ENCODE results near the gene ASXL1. TPM values are rescaled to one million over a fixed set of nuclear protein-coding genes. Genes with fewer than 3 reads are reported as not detected.

Gene ASXL1
- total and polyA plus RNA-seq, 9 of the 15 experiments (the other 6 are each of a cell fraction or from before 2014, with no cell fraction given) = 6.5 to 65.3 (median 32.3) TPM

DNA sequence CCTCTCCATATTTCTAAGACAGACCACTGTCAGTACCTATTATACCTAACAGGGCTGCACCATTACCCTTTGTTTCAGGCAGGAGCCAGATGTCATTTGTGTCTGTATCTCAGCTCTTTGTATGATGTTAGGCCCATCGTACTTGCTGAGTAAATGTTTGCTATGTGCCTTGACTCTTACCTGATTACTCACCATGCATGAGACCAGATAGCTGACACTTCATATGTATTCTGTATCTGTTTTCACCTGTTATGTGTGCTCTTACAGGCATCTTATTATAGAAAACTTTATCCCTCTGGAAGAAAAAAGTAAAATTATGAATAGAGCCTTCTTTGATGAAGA is 31.7 kb upstream of the ASXL1 start:
- FAIRE-seq = no peak
- H3K4me3 ChIP-seq = no peak overlapping the region
- H3K9me1 ChIP-seq (ENCODE audit: control insufficient read depth, insufficient read depth, low read length) = no peaks in the 10 kb centered on the region
- 0% methylated on average over 1 of the region's 1 CpG for WGBS (ENCODE audit: insufficient coverage, low coverage, missing lambda C conversion rate)
- in situ Hi-C loops (cut with MboI) = no loop called here
- H3K4me1 ChIP-seq (replicated peaks in 1 of 2; ENCODE audit: control insufficient read depth in 2 of 2, insufficient read depth in 2 of 2, low read length in 2 of 2) = peaks cover 11 to 21% of the 10 kb centered on the region in 2 experiments
- H2AFZ ChIP-seq (ENCODE audit: low read depth, low read length) = no peak overlapping the region
- ChIA-PET POLR2A (interaction anchor here (0.7 to 0.8 kb wide), 2 partner anchors 22 to 495 kb away, joined by 4 to 5 read pairs; no protein-coding TSS in a partner anchor), CTCF (ENCODE audit: low intra/inter-chr PET ratio) (no interaction called here)
- no peak overlapping the region for H3K4me2 ChIP-seq (ENCODE audit: insufficient read depth, low read length)
- no peaks in the 10 kb centered on the region for H3K79me2 ChIP-seq (ENCODE audit: control insufficient read depth, insufficient read depth, low read length)
- ATAC-seq = peak; percentile 70
- H4K20me1 ChIP-seq (replicated peaks; ENCODE audit: control insufficient read depth, insufficient read depth, low read length) = no peaks in the 10 kb centered on the region
- H3K9ac ChIP-seq (ENCODE audit: insufficient read depth in 1 of 2, low read depth in 2 of 2, low read length in 2 of 2) = no peak overlapping the region
- intact Hi-C loops (cut with micrococcal nuclease) = no loop called here
- no peaks in the 10 kb centered on the region for H3K9me3 ChIP-seq (replicated peaks; ENCODE audit: control insufficient read depth, insufficient read depth, low read depth, low read length)
- peak in 1 of 4 experiments; percentile 20 for DNase-seq (ENCODE audit: extremely low read depth in 1 of 4, low spot score in 3 of 4)
- H3K36me3 ChIP-seq (ENCODE audit: control insufficient read depth, insufficient read depth, low read length) = peaks cover 14% of the 10 kb centered on the region; the same call in 2 of the 3 replicates
- peak overlapping the region; percentile 55 for H3K27ac ChIP-seq (ENCODE audit: extremely low read depth, low read depth, low read length)
- no peaks in the 10 kb centered on the region for H3K27me3 ChIP-seq (ENCODE audit: control insufficient read depth in 2 of 2, insufficient read depth in 2 of 2, low read length in 2 of 2)
- BruUV-seq (replicated peaks) = no TSS peak
- TF ChIP-seq PHB (CRISPR knock-in tag; IDR thresholded peaks at IDR 0.05) (no peak), TEAD2 (tag; IDR thresholded peaks at IDR 0.05) (no peak), ZBTB49 (CRISPR knock-in tag; IDR thresholded peaks at IDR 0.05; ENCODE audit: borderline replicate concordance) (no peak), HDAC8 (tag; IDR thresholded peaks at IDR 0.05) (no peak), ZNF561 (CRISPR knock-in tag; conservative IDR thresholded peaks at IDR 0.05) (no peak), CSDE1 (IDR thresholded peaks at IDR 0.05) (no peak), SMAD2 (IDR thresholded peaks at IDR 0.05; ENCODE audit: low read depth, low read length) (no peak)
- TF ChIP-seq, protein P1, sequence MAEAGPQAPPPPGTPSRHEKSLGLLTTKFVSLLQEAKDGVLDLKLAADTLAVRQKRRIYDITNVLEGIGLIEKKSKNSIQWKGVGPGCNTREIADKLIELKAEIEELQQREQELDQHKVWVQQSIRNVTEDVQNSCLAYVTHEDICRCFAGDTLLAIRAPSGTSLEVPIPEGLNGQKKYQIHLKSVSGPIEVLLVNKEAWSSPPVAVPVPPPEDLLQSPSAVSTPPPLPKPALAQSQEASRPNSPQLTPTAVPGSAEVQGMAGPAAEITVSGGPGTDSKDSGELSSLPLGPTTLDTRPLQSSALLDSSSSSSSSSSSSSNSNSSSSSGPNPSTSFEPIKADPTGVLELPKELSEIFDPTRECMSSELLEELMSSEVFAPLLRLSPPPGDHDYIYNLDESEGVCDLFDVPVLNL (CRISPR knock-in tag; IDR thresholded peaks at IDR 0.05; ENCODE audit: low read depth) = no peak
- TF ChIP-seq, protein P2, sequence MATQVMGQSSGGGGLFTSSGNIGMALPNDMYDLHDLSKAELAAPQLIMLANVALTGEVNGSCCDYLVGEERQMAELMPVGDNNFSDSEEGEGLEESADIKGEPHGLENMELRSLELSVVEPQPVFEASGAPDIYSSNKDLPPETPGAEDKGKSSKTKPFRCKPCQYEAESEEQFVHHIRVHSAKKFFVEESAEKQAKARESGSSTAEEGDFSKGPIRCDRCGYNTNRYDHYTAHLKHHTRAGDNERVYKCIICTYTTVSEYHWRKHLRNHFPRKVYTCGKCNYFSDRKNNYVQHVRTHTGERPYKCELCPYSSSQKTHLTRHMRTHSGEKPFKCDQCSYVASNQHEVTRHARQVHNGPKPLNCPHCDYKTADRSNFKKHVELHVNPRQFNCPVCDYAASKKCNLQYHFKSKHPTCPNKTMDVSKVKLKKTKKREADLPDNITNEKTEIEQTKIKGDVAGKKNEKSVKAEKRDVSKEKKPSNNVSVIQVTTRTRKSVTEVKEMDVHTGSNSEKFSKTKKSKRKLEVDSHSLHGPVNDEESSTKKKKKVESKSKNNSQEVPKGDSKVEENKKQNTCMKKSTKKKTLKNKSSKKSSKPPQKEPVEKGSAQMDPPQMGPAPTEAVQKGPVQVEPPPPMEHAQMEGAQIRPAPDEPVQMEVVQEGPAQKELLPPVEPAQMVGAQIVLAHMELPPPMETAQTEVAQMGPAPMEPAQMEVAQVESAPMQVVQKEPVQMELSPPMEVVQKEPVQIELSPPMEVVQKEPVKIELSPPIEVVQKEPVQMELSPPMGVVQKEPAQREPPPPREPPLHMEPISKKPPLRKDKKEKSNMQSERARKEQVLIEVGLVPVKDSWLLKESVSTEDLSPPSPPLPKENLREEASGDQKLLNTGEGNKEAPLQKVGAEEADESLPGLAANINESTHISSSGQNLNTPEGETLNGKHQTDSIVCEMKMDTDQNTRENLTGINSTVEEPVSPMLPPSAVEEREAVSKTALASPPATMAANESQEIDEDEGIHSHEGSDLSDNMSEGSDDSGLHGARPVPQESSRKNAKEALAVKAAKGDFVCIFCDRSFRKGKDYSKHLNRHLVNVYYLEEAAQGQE (IDR thresholded peaks at IDR 0.05; ENCODE audit: borderline replicate concordance) = no peak
- TF ChIP-seq, protein P2 (CRISPR knock-in tag; IDR thresholded peaks at IDR 0.05; ENCODE audit: low read depth) = no peak
